Trophoblast cell (in vitro differentiated cells and primary cell): ENCODE measurements around the gene GPATCH11.
A peak's percentile ranks its signal among the peaks of the same experiment; 100 is the strongest.

Source experiments
- DNase-seq, 2 donors: peaks; one replicate each; pipeline ENCODE4 v3.0.0-alpha.2; 2016
- H2AFZ ChIP-seq: 2 replicates; pipeline ENCODE4 v1.6.1; 2013; ENCODE audit warnings: low read length, moderate library complexity, mild to moderate bottlenecking; ENCODE audit not compliant: insufficient read depth, poor library complexity
- H2AK5ac ChIP-seq: 2 replicates; pipeline ENCODE4 v1.6.1; 2013; ENCODE audit warnings: mild to moderate bottlenecking, low read length
- H2BK120ac ChIP-seq: 2 replicates; pipeline ENCODE4 v1.6.1; 2013; ENCODE audit warnings: low read length, mild to moderate bottlenecking, moderate library complexity; ENCODE audit not compliant: insufficient read depth, poor library complexity
- H2BK12ac ChIP-seq: 2 replicates; pipeline ENCODE4 v1.6.1; 2013; ENCODE audit warnings: mild to moderate bottlenecking, low read length, moderate library complexity
- H2BK5ac ChIP-seq: 2 replicates; pipeline ENCODE4 v1.6.1; 2013; ENCODE audit warnings: low read length, low read depth, moderate library complexity, mild to moderate bottlenecking; ENCODE audit not compliant: poor library complexity
- H3K14ac ChIP-seq: 2 replicates; pipeline ENCODE4 v1.6.1; 2013; ENCODE audit warnings: mild to moderate bottlenecking, low read length
- H3K18ac ChIP-seq: 2 replicates; pipeline ENCODE4 v1.6.1; 2013; ENCODE audit warnings: mild to moderate bottlenecking, low read length
- H3K23ac ChIP-seq: 2 replicates; pipeline ENCODE4 v1.6.1; 2013; ENCODE audit warnings: low read length
- H3K27ac ChIP-seq: 2 replicates; pipeline ENCODE4 v1.5.1; 2013; ENCODE audit warnings: low read depth, mild to moderate bottlenecking, inconsistent platforms, low read length, moderate library complexity
- H3K27me3 ChIP-seq: 2 replicates; pipeline ENCODE4 v1.6.1; 2013; ENCODE audit warnings: inconsistent platforms, mild to moderate bottlenecking, low read length, moderate library complexity; ENCODE audit not compliant: insufficient read depth
- H3K36me3 ChIP-seq, 2 experiments: 1 replicate in 1 of 2; 2 replicates in 1 of 2; pipeline ENCODE4 v1.6.1; 2013; ENCODE audit warnings: low read length in 2 of 2, mild to moderate bottlenecking in 2 of 2, moderate library complexity in 1 of 2; ENCODE audit not compliant: insufficient read depth in 2 of 2, control insufficient read depth in 1 of 2
- H3K4ac ChIP-seq: 2 replicates; pipeline ENCODE4 v1.6.1; 2013; ENCODE audit warnings: low read depth, mild to moderate bottlenecking, low read length, moderate library complexity
- H3K4me1 ChIP-seq, 2 experiments: 1 replicate in 1 of 2; 2 replicates in 1 of 2; pipeline ENCODE4 v1.6.1; 2013; ENCODE audit warnings: low read length in 2 of 2, mild to moderate bottlenecking in 2 of 2, moderate library complexity in 1 of 2; ENCODE audit not compliant: insufficient read depth in 2 of 2, control insufficient read depth in 1 of 2
- H3K4me2 ChIP-seq: 2 replicates; pipeline ENCODE4 v1.6.1; 2013; ENCODE audit warnings: inconsistent platforms, mild to moderate bottlenecking, low read length, moderate library complexity
- H3K4me3 ChIP-seq: 2 replicates; pipeline ENCODE4 v1.5.1; 2013; ENCODE audit warnings: mild to moderate bottlenecking, low read depth, low read length, inconsistent platforms
- H3K79me1 ChIP-seq: one replicate; pipeline ENCODE4 v1.6.1; 2013; ENCODE audit warnings: low read length
- H3K79me2 ChIP-seq: 2 replicates; pipeline ENCODE4 v1.6.1; 2013; ENCODE audit warnings: low read length, mild to moderate bottlenecking; ENCODE audit not compliant: control insufficient read depth, insufficient read depth, poor library complexity
- H3K9ac ChIP-seq: 2 replicates; pipeline ENCODE4 v1.6.1; 2013; ENCODE audit warnings: mild to moderate bottlenecking, low read length
- H3K9me3 ChIP-seq: 2 replicates; pipeline ENCODE4 v1.6.1; 2013; ENCODE audit warnings: low read depth, mild to moderate bottlenecking, control low read depth, inconsistent platforms, low read length; ENCODE audit not compliant: insufficient read depth
- H4K12ac ChIP-seq: 2 replicates; pipeline ENCODE4 v1.6.1; 2013; ENCODE audit warnings: low read depth, mild to moderate bottlenecking, low read length, moderate library complexity
- H4K8ac ChIP-seq: 2 replicates; pipeline ENCODE4 v1.6.1; 2013; ENCODE audit warnings: low read depth, mild to moderate bottlenecking, low read length, moderate library complexity
- H4K91ac ChIP-seq: one replicate; pipeline ENCODE4 v1.6.1; 2013; ENCODE audit warnings: low read depth, mild to moderate bottlenecking, low read length, moderate library complexity
- WGBS: extraction: QIAGEN DNeasy Blood & Tissue Kit; methylation state at CpG from one replicate; pipeline ENCODE4 v1.1.7; 2013; ENCODE audit warnings: missing lambda C conversion rate; ENCODE audit not compliant: insufficient read length, insufficient coverage; ENCODE audit errors: extremely low coverage; 5-methylcytosine and 5-hydroxymethylcytosine counted together

Gene GPATCH11

GRCh38 chr2:37084797-37085196 lies 479 bp downstream of the GPATCH11 start:
- Histone ChIP-seq H2AK5ac (no peak overlapping the region), H2AFZ (peak overlapping the region; percentile 99), H3K23ac (no peak overlapping the region), H4K12ac (peak overlapping the region; percentile 86), H3K9me3 (no peaks in the 10 kb centered on the region), H3K79me2 (peaks cover 5% of the 10 kb centered on the region), H3K4me2 (peak overlapping the region; percentile 64), H2BK12ac (no peak overlapping the region), H2BK5ac (no peak overlapping the region), H3K79me1 (peaks cover 5% of the 10 kb centered on the region), H3K18ac (no peak overlapping the region), H3K4me1 (peaks cover 0 to 2% of the 10 kb centered on the region in 2 experiments), H3K4ac (no peak overlapping the region), H3K4me3 (peak overlapping the region; percentile 91), H4K91ac (no peak overlapping the region), H3K14ac (no peak overlapping the region), H4K8ac (no peak overlapping the region), H3K9ac (peak overlapping the region; percentile 4), H3K27me3 (no peaks in the 10 kb centered on the region), H3K27ac (no peak overlapping the region), H2BK120ac (no peak overlapping the region), H3K36me3 (peaks cover under 1 to 3% of the 10 kb centered on the region in 2 experiments)
- no peak for DNase-seq
- WGBS: no CpG with 5 or more reads among the region's 10 CpGs

GRCh38 chr2:37085731-37086147 lies 1.4 kb downstream of the GPATCH11 start:
- Histone ChIP-seq H2AFZ (no peak overlapping the region), H3K4me1 (peaks cover 0 to 2% of the 10 kb centered on the region in 2 experiments), H4K91ac (no peak overlapping the region), H3K27ac (no peak overlapping the region), H3K4ac (no peak overlapping the region), H3K9me3 (no peaks in the 10 kb centered on the region), H3K9ac (no peak overlapping the region), H3K36me3 (peaks cover 3% of the 10 kb centered on the region in 2 experiments), H2AK5ac (no peak overlapping the region), H3K27me3 (no peaks in the 10 kb centered on the region), H3K79me2 (peaks cover 5% of the 10 kb centered on the region), H3K18ac (no peak overlapping the region), H2BK12ac (no peak overlapping the region), H4K8ac (no peak overlapping the region), H2BK5ac (no peak overlapping the region), H3K4me2 (no peak overlapping the region), H2BK120ac (no peak overlapping the region), H3K14ac (no peak overlapping the region), H3K4me3 (no peak overlapping the region), H3K23ac (no peak overlapping the region), H4K12ac (no peak overlapping the region), H3K79me1 (peaks cover 5% of the 10 kb centered on the region)
- no CpG with 5 or more reads among the region's 1 CpG for WGBS
- DNase-seq: peak; percentile 23 to 62

- H3K4me3 ChIP-seq: no peak overlapping the region
- no peak overlapping the region for H3K4me2 ChIP-seq
- H3K9me3 ChIP-seq: no peaks in the 10 kb centered on the region
- no peak overlapping the region for H2BK5ac ChIP-seq
- H4K91ac ChIP-seq: no peak overlapping the region
- H3K27me3 ChIP-seq: no peaks in the 10 kb centered on the region
- no peak overlapping the region for H3K9ac ChIP-seq
- H3K79me2 ChIP-seq: no peaks in the 10 kb centered on the region
- H2BK120ac ChIP-seq: no peak overlapping the region
- H4K12ac ChIP-seq: no peak overlapping the region
- WGBS: no CpG with 5 or more reads among the region's 4 CpGs
- H3K4me1 ChIP-seq: no peaks in the 10 kb centered on the region
- H2AK5ac ChIP-seq: no peak overlapping the region
- H3K79me1 ChIP-seq: no peaks in the 10 kb centered on the region
- H3K18ac ChIP-seq: no peak overlapping the region
- H3K27ac ChIP-seq: no peak overlapping the region
- H3K36me3 ChIP-seq: peaks cover 10 to 11% of the 10 kb centered on the region in 2 experiments
- no peak overlapping the region for H2BK12ac ChIP-seq
- DNase-seq: no peak
- H2AFZ ChIP-seq: no peak overlapping the region
- no peak overlapping the region for H3K4ac ChIP-seq
- H3K14ac ChIP-seq: no peak overlapping the region
- no peak overlapping the region for H3K23ac ChIP-seq
- H4K8ac ChIP-seq: no peak overlapping the region
These were observed 5.7 kb downstream of the GPATCH11 start for GRCh38 chr2:37090019-37090477.

GRCh38 chr2:37091873-37092272 lies 7.6 kb downstream of the GPATCH11 start:
- Histone ChIP-seq H3K36me3 (peaks cover 10 to 13% of the 10 kb centered on the region in 2 experiments), H3K4me1 (no peaks in the 10 kb centered on the region), H3K23ac (no peak overlapping the region), H3K27me3 (no peaks in the 10 kb centered on the region), H3K18ac (no peak overlapping the region), H2AK5ac (no peak overlapping the region), H4K91ac (no peak overlapping the region), H2BK120ac (no peak overlapping the region), H2BK5ac (no peak overlapping the region), H3K9ac (no peak overlapping the region), H3K79me1 (no peaks in the 10 kb centered on the region), H2BK12ac (no peak overlapping the region), H3K79me2 (no peaks in the 10 kb centered on the region), H3K27ac (no peak overlapping the region), H4K8ac (no peak overlapping the region), H3K4me2 (no peak overlapping the region), H3K14ac (no peak overlapping the region), H3K4me3 (no peak overlapping the region), H3K4ac (no peak overlapping the region), H2AFZ (no peak overlapping the region), H3K9me3 (no peaks in the 10 kb centered on the region), H4K12ac (no peak overlapping the region)
- DNase-seq: no peak
- WGBS: no CpG with 5 or more reads among the region's 5 CpGs
